Glomerular visceral epithelial cell (primary cell): ENCODE data around the gene CACNA2D4.

Source experiments
- DNase-seq: peaks from one replicate; pipeline ENCODE4 v3.0.0-alpha.2; 2016; ENCODE audit errors: extremely low spot score

The CACNA2D4 gene

GRCh38 chr12:1870998-1871917, 47.2 kb downstream of the CACNA2D4 start:
- DNase-seq, result no peak

GRCh38 chr12:1870086-1870485, 48.4 kb downstream of the CACNA2D4 start:
- no peak for DNase-seq

- no peak for DNase-seq
These were observed 49.3 kb downstream of the CACNA2D4 start for GRCh38 chr12:1869145-1869544.

DNA sequence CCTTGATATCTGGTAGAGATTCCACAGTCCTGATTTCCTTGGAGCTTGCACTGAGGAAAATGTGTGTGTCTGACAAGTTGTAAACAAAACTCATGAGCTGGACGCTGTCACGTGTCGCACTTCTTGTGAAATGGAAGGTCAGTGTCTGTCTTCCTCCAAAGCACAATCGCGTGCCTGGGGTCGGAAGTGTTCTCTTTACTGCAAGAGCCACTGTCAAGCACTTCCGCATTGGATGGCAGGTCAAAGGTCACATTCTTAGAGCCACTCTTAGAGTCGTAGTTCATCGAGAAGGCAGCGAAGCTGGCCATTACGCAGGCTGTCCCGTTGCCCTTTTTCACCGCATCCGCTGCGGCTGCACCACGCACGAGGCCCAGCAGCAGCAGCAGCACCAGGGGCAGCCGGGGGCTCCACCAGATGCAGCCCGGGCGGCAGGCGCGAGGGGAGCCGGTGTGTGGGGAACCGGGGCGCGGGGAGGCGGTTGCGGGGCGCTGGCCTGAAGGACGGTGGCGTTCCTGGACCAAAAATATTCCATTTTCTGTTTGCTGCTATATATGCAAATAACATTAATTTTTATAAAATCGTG, 53.1 kb downstream of the CACNA2D4 start:
- DNase-seq, result no peak

GRCh38 chr12:1864867-1865266, 53.6 kb downstream of the CACNA2D4 start:
- no peak for DNase-seq

- DNase-seq, result no peak
These were observed 54.0 kb downstream of the CACNA2D4 start for GRCh38 chr12:1864456-1864855.

- DNase-seq, result no peak
These were observed 54.6 kb downstream of the CACNA2D4 start for GRCh38 chr12:1863823-1864222.

DNA sequence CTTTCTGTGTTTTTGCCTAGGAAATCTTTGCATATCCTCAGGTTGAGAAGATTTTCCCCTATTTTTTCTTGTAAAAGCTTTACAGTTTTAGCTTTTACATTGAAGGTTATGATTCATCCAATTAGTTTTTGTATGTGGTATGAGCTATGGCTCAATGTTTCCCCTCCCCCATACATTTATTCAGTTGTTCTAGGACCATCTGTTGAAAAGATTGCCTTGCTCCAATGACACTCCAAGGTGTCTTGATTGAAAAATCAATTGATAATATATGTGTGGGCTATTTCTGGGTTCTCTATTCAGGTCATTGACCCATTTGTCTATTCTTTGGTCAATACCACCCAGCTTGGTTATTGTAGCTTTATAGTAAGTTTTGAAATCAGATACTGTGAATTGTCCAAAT, 55.5 kb downstream of the CACNA2D4 start:
- DNase-seq, result no peak

- peak; percentile 7 for DNase-seq
These were observed 58.8 kb downstream of the CACNA2D4 start for GRCh38 chr12:1859643-1860042.

- DNase-seq, result no peak
These were observed 60.0 kb downstream of the CACNA2D4 start for GRCh38 chr12:1858456-1858855.

DNA sequence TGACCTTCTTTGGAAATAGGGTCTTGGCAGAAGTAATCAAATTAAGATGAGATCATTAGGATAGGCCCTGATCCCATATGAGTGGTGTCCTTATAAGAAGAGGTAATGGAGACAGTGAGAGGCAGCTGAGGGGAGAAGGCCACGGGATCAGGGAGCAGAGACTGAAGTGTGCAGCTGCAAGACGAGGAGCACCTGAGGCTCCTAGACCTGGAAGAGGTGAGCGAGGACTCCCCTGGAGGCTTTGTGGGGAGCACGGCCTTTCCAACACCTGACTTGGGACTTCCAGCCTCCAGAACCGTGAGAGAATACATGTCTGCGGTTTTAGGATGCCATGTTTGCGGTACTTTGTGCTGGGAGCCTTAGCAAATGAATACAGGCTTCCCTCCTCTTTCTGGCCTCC, 60.6 kb downstream of the CACNA2D4 start:
- DNase-seq, result no peak

- no peak for DNase-seq
These were observed 61.4 kb downstream of the CACNA2D4 start for GRCh38 chr12:1857086-1857485.

DNA sequence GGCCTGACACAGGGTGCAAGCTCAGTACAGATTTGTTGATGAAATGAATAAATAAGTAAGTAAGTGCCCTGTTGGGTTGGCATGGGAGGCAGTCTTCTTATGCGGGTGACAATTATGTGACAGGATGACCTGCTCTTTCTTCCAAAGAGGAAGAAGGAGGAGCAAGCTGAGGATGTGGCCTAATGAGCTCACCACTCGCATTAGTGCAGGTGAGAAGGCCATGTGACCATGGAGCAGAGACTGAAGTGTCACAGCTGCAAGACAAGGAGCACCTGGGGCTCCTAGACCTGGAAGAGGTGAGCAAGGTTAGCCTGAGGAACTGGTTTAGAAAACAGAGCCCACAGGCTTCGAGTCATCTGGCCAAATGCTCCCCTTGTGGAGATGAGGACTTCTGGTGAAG, 63.2 kb downstream of the CACNA2D4 start:
- DNase-seq, result no peak

DNA sequence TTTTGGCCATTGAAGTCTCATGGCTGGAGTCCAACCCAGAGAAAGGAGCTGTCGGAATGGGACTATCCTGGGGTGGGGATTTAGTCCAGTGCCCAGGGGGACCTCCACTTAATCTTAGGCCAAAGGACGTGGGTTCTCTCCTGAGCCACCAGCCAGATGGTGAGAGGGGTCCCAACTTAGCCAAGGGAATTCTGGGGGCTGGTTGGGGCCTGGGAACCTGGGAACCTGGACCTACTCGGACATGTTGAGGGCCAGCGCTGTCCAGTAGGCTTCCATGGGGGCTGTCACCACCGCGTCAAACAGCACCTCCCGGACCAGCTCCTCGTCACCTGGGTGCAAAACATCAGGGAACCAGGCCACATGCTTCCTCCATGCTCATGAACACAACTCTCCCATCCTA, 64.7 kb downstream of the CACNA2D4 start:
- DNase-seq, result no peak

- no peak for DNase-seq
These were observed 66.4 kb downstream of the CACNA2D4 start for GRCh38 chr12:1852076-1852475.

GRCh38 chr12:1851151-1851701, 67.2 kb downstream of the CACNA2D4 start:
- no peak for DNase-seq

DNA sequence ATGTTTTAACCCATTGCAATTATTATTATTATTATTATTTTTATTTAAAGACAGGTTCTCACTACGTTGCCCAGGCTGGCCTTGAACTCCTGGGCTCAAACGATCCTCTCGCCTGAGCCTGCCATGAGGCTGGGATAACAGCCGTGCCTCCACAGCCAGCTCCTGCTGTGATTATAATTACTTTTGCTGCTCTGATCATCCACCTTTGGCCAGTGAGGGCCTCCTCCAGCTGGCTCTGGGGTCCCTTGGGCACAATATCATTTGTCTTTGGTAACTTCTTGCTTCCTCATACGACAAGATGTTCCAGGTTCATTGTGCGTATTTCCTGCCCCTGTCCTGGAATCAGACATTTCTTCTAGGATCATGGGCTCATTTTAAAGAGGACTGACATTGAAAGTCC, 69.7 kb downstream of the CACNA2D4 start:
- DNase-seq, result no peak

GRCh38 chr12:1848146-1848545, 70.3 kb downstream of the CACNA2D4 start:
- no peak for DNase-seq

- no peak for DNase-seq
These were observed 71.0 kb downstream of the CACNA2D4 start for GRCh38 chr12:1847411-1847810.

DNA sequence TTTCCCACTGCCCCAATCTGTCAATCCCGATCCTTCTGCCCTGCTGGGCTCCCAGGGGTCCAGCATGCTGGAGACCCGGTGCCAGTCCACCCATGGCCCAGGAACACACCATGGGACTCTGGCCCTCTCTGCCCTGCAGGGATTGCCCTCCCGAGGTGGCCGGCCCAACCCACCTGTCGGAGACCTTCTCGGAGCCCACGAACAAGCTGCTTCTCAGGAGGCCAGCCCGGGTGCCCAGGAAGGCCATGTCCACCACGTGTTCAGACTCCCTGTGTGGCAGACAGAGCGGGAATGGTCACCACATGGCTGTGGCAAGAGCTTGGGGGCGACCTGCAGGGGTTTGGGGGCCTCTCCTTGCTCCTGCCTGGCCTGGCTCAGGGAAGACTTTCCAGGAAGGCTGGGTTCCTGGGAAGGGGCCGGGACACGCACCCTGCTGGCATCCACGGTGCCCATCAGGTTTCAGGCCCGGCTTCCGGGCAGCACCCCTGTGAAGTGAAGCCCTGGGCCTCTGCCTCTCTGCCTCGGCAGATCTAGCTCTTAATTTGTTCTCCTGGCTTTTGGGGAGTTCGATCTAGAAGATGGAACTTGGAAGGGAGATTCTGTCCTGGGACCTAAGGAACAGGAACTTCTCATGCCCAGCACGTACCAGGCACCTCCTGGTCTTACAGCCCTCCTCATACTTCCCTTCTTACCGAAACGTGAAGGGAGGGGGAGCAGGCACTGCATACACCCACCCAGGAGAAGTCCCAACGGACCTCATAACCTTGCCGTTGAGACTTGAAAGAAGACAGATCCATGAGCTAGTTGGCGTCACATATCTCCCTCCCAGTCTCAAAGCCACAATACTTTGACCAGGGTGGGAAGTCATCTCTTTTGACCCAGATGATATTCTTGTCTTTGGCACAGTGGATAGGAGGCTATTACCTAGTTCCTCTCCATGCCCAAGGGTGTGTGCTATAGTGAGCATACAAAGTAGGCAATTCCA, 71.7 kb downstream of the CACNA2D4 start:
- DNase-seq, result no peak

- no peak for DNase-seq
These were observed 72.6 kb downstream of the CACNA2D4 start for GRCh38 chr12:1845886-1846285.

GRCh38 chr12:1845427-1845826, 73.0 kb downstream of the CACNA2D4 start:
- DNase-seq, result no peak
